Measurements from ENCODE around the gene UPK2.
"Not testable (repeated sequence)": the region's sequence is repeated elsewhere in the genome, so short reads cannot be mapped to it uniquely, and the experiment has no call there.

UPK2 gene

DNA sequence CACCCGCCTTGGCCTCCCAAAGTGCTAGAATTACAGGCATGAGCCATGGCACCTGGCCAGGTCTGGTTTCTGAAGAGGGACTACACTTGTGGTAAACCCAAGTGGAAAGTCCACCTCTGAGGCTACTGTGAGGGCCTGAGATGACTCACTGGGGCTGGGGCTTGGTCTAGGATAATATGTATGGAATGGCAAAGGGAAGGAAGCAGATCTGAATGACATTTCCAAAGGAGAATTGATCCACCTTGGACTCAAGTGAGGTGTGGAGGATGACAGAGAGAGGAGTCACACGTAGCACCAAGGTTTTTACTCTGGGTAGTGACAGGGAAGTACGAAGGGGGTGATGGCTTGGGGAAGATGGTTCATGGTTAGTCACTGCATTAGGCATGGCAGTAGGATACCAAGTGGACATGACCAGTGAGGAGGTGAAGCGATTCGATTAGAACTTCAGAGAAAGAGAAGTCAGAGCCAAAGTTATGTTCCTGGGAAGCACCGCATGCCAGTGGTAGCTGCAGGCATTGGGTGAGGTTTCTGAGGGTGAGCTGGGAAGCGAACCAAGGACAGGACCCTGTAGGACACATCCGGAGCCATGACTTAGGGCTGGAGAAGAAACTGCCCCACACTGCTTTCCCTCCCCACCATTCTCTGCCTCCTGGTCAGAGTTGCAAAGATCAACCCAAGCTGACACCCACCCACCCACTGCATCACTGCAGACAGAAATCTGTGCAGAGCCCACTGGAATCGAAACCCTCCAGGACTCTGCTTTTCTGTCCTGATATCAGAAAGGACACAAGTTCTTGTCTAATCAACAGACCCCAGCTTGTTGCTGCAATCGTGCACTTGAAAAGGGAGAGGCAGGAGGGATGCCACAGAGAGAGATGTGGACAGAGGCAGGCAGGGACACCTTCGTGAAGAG lies 17.4 kb upstream of the UPK2 start:
- no peak for DNase-seq (ENCODE audit: low read depth, low spot score)

GRCh38 chr11:118939404-118939915 lies 16.6 kb upstream of the UPK2 start:
- no peak for DNase-seq (ENCODE audit: low read depth, low spot score)

GRCh38 chr11:118939953-118940598 lies 16.0 kb upstream of the UPK2 start:
- no peak for DNase-seq (ENCODE audit: low read depth, low spot score)

- no peak for DNase-seq (ENCODE audit: low read depth, low spot score)
These were observed 9.0 kb upstream of the UPK2 start for GRCh38 chr11:118947091-118947490.

DNA sequence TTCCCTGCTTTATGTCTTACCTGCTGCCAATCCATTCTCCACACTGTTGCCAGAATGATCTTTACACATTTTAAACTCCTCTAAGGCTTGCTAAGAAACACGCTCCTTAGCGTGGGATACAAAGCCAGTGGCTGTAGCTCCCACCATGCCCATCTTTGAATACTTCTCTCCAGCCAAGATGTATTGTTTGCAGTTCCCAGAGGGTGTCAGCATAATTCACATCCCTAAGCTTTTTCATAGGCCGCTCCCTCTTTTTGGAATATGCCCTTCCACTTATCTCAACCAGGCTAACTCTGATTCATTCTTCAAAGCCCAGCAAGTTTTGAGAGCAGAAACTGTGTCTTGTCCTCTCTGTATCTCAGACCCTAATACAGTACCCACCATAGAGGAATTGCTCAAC lies 8.1 kb upstream of the UPK2 start:
- no peak for DNase-seq (ENCODE audit: low read depth, low spot score)

- DNase-seq (ENCODE audit: low read depth, low spot score): no peak
These were observed 2.8 kb upstream of the UPK2 start for GRCh38 chr11:118953265-118953664.

DNA sequence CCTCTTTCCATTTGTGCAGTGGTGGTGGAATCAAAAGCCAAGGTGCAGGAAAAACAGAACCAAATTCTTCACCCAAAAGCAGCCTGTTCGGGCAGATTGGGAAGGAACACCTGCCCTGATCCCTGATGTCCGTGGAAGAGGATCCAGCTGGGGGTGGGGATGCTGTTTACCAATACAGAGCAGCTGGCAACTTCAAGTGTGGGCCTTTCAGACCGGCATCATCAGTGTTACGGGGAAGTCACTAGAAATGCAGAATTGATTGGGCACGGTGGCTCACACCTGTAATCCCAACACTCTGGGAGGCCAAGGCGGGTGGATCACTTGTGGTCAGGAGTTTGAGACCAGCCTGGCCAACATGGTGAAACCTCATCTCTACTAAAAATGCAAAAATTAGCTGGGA lies 2.1 kb upstream of the UPK2 start:
- DNase-seq (ENCODE audit: low read depth, low spot score): not testable (repeated sequence)

GRCh38 chr11:118956847-118957469 lies 860 bp downstream of the UPK2 start:
- DNase-seq (ENCODE audit: low read depth, low spot score): no peak

DNA sequence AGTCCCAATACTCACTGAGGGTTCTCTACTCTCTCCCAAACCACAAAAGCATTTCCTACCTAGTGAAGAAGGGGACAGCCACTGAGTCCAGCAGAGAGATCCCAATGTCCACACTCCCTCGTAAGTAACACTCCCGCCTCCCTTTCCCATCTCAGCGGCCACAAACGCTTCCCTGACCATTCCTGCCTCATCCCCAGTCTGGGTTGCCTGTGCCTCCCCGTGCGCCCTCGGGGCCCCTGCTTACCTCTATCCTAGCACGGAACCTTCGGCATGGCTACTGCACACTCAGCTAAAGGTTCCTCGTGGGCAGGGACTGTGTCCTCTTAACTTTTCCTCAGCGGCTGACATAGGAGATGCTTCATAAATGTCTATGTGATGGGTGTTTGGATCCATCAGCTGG lies 1.5 kb downstream of the UPK2 start:
- DNase-seq (ENCODE audit: low read depth, low spot score): no peak

DNA sequence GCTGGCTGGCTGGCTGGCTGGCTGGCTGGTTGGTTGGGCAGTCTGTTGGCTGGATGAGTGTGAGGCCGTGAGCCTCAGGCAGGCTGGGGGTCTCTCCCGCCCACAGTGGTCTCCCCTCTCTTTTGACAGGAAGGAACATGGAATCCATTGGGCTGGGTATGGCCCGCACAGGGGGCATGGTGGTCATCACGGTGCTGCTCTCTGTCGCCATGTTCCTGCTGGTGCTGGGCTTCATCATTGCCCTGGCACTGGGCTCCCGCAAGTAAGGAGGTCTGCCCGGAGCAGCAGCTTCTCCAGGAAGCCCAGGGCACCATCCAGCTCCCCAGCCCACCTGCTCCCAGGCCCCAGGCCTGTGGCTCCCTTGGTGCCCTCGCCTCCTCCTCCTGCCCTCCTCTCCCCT lies 1.9 kb downstream of the UPK2 start:
- DNase-seq (ENCODE audit: low read depth, low spot score): no peak

DNA sequence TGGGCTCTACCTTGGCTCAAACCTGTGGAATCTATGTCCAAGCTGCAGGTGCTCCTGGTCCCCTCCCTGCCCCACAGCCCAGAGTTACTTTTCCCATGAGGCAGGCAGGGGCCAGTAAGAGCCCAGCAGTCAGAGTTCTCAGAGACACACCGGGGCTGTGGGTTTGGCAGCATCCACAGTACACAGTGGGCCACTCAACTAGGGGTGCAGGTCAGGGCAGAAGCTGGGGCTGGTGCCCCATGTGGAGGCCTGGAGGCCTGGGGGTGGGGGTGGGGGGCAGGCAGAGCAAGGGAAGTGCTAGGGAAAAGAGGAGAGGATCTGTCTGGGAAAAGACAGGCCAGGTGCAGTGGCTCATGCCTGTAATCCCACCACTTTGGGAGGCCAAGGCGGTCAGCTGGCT lies 2.5 kb downstream of the UPK2 start:
- no peak for DNase-seq (ENCODE audit: low read depth, low spot score)

DNA sequence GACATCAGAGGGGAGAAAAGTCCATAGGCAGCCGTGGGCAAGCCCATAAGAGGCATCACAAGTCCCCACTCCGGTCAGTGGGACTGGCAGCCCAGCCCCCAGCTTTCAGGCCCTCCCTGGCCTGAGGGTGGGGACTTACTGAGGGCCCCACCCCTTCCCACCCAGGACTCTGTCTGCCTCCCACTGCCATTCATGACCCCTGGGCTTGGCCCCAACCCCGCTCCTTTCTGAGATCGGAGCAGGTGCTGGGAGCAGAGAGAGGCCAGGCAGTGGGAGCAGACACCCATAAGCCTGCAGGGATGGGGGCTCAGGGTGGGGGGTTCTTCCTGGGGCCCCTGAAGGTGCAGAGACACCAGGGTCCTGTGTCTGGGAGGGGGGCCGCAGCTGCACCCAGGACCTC lies 5.1 kb downstream of the UPK2 start:
- DNase-seq (ENCODE audit: low read depth, low spot score): no peak

GRCh38 chr11:118961591-118961990 lies 5.5 kb downstream of the UPK2 start:
- no peak for DNase-seq (ENCODE audit: low read depth, low spot score)

DNA sequence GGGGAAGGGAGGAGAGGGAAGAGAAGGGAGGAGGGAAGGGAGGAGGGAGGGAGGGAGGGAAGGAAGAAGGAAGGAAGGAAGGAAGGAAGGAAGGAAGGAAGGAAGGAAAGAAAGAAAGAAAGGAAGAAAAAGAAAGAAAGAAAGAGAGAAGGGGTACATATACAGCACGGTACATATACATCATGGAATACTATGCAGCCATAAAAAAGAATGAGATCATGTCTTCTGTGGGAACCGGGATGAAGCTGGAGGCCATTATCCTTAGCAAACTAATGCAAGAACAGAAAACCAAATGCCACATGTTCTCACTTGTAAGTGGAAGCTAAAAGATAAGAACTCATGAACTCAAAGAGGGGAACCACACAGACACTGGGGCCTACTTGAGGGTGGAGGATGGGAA lies 13.4 kb downstream of the UPK2 start:
- DNase-seq (ENCODE audit: low read depth, low spot score): not testable (repeated sequence)

GRCh38 chr11:118971646-118972045 lies 15.5 kb downstream of the UPK2 start, which contains the start of gene FOXR1:
Gene FOXR1 (plus strand): TSS chr11:118971761. CDS start chr11:118971932, 171 bp downstream.
- DNase-seq (ENCODE audit: low read depth, low spot score): no peak

GRCh38 chr11:118973985-118974384 lies 17.9 kb downstream of the UPK2 start:
- no peak for DNase-seq (ENCODE audit: low read depth, low spot score)

GRCh38 chr11:118975771-118976709 lies 19.9 kb downstream of the UPK2 start:
- DNase-seq (ENCODE audit: low read depth, low spot score): no peak

GRCh38 chr11:118979434-118979833 lies 23.3 kb downstream of the UPK2 start:
- no peak for DNase-seq (ENCODE audit: low read depth, low spot score)

GRCh38 chr11:118980191-118980881 lies 24.2 kb downstream of the UPK2 start:
- DNase-seq (ENCODE audit: low read depth, low spot score): no peak

- DNase-seq (ENCODE audit: low read depth, low spot score): not testable (repeated sequence)
These were observed 28.2 kb downstream of the UPK2 start for GRCh38 chr11:118984337-118984736.

DNA sequence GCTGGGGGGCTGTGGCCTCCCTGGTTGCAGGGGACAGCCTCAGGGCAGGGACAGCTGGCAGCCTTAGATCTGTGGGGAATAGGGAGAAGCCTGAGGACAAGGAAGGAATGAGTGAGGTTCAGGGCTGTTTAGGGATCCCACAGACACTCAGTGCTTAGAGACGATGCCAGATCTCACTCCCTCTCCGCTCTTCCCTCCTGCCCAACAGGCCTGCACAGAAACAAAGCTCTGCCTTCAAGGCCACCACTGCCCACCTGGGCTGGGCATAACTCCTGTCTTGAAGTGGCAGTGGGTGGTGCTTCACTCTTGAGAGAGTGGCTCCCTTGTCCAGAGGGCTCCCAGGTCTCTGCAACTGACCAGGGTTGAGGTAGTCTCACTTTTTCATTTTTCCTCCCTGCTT lies 28.7 kb downstream of the UPK2 start:
- no peak for DNase-seq (ENCODE audit: low read depth, low spot score)

Measured in activated CD4-positive, CD25-positive, alpha-beta regulatory T cell treated with anti-CD3 and anti-CD28 coated beads, Interleukin-2, amount 50 U/mL, for 16 hours (primary cell).